HG02981 (cell line): ENCODE measurements around the gene S100P.
"Not testable (repeated sequence)": the region's sequence is repeated elsewhere in the genome, so short reads cannot be mapped to it uniquely, and the experiment has no call there.

ENCODE experiments used
- ATAC-seq: cut with Tn5 transposase; IDR thresholded peaks from one replicate; pipeline ENCODE4 v1.9.1; 2021; ENCODE audit warnings: mild to moderate bottlenecking, moderate library complexity; ENCODE audit not compliant: unreplicated experiment

Gene S100P

DNA sequence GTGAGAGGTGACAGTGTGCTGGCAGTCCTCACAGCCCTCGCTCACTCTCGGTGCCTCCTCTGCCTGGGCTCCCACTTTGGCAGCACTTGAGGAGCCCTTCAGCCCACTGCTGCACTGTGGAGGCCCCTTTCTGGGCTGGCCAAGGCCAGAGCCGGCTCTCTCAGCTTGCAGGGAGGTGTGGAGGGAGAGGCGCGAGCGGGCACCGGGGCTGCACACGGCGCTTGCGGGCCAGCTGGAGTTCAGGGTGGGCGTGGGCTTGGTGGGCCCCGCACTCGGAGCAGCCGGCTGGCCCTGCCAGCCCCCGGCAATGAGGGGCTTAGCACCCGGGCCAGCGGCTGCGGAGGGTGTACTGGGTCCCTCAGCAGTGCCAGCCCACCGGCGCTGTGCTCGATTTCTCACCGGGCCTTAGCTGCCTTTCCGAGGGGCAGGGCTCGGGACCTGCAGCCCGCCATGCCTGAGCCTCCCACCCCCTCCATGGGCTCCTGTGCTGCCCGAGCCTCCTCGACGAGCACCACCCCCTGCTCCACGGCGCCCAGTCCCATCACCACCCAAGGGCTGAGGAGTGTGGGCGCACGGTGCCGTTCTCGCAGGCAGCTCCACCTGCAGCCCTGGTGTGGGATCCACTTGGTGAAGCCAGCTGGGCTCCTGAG is 21.0 kb upstream of the S100P start:
- not testable (repeated sequence) for ATAC-seq

DNA sequence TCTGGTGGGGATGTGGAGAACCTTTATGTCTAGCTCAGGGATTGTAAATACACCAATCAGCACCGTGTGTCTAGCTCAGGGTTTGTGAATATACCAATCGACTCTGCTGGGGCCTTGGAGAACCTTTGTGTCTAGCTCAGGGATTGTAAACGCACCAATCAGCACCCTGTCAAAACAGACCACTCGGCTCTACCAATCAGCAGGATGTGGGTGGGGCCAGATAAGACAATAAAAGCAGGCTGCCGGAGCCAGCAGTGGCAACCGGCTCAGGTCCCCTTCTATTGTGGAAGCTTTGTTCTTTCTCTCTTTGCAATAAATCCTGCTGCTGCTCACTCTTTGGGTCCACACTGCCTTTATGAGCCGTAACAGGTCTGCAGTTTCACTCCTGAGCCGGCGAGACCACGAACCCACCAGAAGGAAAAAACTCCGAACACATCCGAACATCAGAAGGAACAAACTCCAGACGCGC is 20.5 kb upstream of the S100P start:
- not testable (repeated sequence) for ATAC-seq

DNA sequence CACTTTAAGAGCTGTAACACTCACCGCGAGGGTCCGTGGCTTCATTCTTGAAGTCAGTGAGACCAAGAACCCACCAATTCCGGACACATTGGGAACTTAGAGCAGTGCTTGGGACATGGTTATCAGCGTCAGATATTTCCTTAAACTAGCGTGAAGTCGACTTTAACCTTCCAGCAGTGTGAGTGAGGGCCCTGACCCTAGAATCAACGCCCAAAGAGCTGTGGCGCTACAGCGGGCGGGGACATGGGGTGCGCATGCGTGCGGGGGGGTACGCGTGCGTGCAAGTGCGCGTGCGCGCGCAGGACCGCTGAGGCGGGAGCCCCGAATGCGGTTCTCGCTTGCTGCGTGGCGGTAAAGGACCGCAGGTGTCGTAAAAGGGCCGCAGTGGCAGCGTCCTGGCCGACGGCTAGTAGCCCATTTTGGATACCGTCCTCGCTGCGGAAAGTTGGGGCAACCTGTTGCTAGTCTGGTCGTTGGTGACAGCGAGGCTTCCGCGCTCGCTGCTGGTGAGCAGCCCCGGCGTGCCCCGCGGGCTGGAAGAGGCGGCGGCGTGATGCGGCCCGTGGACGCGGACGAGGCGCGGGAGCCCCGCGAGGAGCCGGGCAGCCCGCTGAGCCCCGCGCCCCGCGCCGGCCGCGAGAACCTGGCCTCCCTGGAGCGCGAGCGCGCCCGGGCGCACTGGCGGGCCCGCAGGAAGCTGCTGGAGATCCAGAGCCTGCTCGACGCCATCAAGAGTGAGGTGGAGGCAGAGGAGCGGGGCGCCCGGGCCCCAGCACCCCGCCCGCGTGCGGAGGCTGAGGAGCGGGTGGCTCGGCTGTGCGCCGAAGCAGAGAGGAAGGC is 19.8 kb upstream of the S100P start:
- ATAC-seq, result peak; percentile 74

DNA sequence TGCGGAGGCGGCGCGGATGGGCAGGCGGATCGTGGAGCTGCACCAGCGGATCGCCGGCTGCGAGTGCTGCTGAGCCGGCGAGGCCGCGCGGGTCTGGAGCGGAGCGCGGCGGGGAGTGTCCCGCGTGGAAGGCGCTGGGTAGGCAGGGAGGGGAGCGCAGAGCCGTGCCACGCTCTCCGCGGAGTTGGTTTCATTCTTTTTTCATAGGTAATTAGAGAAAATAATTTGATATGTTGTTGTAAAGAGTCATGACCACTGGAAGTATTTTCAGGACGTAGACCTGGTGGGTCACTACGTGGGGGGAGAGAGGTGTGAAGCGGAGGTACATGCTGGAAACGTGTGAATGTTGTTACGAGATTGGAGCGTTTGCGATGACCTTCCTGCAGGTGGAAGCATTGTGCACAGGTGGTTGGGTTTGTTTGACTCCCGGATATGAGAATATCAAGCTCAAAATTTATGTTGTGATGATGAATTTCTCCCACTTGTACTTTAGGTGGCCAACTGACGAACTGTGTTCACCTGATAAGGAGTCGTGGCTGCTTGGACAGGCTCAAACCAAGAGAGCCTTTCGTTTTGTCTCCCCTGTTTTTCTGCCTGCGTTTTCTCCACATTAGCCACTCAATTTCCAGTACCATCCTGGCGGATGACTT is 19.1 kb upstream of the S100P start:
- ATAC-seq, result peak; percentile 35

DNA sequence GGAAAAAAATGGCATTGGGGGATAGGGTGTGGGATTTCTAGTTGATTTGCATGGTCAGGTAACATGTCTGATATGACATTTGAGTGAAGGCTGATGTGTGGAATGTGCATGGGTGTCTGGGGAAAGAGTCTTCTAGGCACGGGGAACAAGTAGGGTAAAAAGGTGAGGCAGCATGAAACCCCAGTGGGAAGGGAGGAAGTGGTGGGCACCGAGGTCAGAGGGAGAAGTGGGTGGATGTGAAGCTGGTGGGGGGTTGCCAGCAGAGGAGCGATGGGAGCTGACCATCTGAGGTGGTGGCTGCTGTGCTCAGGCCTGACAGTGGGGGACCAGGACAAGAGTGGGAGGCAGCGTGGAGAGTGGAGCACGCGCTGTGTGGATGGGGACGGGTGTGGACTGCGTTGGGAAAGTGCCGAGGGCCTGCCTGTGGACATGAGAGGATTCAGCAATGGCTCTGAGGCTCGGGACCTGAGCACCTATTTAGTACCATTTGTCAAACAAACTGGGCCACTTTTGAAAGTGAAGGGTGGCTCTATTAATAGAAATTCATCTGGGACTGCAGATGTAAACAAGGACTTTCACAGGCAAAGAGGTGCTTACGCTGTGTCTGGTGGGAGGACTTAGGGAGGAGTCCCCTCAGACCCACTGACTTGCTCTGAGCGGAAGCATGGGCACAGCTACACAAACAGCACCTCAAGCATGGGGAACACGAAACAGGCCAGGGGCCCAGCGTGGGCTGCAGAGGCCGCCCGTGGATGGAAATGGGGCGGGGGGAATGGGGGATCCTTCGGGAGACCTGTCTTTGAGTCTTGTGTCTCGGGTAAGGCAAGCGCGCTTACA is 16.7 kb upstream of the S100P start:
- ATAC-seq, result no peak

DNA sequence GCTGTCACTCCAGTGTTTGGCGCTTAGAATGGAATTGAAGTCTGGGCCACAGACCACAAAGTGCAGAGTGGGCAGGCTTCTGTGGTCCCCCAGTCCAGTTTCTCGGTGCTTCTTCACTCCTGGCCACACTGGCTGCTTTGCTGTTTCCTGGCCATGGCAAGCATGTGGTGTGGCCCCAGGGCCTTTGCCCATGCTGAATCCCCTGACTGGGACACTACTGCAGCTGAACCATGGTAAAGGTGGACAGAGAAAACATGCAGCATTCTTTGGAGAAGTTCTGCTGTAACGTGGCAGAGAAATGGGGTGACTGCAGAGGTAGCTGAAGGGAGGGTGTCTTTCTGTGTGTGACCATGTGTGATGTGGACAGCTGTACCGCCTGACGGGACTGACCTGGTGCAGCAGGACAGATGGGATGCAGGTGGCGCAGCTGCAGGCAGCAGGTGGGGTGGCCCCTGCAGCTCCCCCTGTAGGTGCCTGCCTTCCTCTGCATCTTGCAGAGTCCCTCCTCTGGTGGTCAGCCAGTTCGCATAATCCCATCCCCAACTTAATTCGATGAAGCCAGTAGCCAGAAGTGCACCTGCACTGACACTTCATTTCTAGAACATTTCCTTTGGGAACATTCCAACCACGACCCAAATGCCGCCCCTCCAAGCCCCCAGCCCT is 13.2 kb upstream of the S100P start:
- no peak for ATAC-seq

DNA sequence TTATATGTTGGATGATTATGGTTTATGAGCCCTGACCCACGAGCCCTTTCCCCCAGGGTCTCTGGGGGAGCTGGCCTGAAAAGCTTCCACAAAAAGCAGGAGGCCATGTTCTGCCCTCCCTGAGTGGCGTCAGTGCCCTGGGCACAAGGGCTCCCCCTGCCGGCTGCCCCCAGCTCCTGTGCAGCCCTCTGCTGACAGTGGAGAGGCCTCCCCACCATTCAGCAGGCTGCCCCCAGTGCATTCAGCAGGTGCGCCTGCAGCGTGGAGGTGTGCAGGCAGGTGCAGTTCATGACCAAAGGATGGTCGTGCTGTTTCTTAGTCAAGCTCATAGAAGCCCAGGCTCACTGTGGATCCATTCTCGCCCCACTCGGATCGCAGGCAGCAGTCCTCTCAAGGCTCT is 12.5 kb upstream of the S100P start:
- ATAC-seq, result no peak

DNA sequence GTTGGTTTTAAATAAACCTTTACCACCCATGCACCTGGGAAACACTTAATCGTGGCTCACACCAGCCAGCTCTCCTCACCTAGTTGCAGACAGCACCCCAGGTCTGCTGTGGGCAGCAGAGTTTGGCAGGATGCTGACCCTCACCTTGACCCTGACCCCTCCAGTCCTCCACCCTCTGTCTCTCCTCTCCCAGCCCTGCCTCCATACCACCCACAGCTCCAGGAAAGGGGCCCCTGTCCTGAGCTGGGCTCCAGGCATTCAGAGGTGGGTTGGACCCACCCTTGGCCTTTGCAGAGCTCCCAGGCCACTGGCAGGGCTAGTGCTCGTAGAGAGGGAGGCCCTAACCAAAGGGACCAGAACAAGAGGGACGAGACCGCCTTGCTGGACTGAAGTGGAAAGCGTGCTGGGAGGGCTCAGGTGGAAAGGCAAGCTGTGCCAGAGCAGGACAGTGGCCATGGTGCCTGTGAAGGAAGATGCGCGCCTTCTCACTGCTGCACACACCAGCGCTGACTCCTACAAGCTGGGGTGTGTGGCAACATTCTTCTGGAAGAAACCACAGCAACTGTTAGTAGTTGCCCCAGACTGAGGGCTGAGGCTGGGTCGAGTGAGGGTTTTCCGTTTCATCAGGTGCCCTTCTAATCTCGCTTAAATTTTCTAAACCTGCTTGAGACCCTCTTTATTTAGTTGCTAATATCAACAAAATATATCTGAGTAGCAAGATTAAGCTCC is 10.7 kb upstream of the S100P start:
- ATAC-seq, result no peak

DNA sequence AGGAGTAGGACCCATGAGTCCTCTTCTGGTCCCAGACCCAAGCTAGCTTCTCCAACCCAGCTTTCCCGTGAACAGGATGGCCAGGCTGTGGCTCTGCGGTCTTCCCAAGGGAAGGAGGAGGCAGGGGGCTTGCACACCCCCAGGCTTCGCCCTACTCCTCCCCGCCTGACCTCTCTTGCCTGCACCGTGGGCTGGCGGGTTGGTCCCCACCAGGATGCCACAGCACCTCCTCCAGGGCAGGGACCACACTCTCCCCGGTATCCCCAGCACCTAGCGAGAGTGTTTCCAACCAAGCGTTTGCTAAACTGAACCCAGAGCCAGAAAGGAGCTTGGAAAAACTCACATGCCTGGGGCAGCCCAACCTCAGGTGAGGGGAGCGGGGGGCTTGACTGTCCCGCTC is 9.0 kb upstream of the S100P start:
- no peak for ATAC-seq

DNA sequence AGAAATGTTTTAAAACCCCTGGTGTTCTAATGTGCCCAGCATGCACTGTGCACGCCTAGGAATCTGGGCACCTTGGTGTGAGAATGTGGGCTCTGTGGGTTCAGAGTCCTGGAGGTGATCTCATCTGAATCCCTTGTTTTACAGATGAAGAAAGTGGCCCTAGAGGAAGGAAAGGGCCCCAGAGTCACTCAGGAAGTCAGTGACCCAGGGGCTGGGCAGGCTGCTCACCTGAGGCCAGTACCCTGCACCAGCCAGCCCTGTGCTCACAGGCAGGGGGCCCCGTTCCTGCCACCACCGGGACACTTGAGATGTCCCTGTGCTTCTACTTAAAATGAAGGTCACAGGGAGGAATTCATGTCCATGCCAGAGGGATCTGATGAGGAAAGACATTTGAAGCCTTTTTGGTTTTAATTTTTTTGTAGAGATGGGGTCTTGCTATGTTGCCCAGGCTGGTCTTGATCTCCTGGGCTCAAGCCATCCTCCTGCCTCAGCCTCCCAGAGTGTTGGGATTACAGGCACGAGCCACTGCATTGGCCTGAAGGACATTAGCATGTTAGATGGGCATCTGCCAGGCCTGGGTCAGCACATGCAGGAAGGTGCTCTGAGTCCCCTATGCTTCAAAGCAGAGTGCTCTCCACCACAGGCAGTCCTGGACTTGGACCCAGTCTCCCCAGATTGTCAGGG is 7.4 kb upstream of the S100P start:
- no peak for ATAC-seq

DNA sequence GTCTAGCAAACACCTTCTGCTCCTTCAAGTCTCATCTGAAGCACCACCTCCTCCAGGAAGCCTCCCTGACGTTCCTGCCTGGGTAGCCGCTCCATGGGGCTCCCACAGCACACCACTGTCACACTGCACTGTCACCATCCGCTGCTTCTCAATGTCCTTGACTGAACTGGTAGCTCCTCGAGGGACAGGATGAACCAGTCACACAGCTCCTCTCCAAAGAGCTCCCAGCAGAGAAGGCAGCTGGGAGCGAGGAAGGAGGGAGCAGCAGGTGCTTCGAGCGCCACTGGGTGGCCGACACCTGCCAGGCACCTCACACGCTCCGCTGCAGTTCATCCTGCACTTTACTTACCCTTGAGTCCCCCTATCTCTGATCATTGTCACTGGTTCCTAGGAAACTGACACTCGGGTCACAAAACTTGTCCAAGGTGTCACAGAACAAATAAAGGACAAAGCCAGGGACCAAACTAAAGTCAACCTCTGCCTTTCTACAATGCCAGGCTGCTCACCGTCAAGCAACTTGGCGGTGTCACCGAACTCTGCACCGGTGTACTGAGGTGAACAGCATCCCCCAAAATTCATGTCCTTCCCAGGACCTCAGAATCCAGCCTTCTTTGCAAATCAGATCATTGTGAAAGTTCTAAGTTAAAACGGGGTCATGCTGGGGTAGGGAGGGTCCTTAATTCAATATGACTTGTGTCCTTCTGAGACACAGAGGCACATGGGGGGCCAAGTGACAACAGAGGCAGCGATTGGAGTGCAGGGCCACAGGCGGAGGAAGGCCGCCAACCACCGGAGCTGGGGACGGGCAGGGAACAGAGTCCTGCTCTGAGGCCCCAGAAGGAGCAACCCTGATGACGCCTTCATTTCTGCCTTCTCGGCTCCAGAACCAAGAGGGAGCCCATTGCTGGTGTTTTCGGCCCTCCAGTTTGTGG is 5.5 kb upstream of the S100P start:
- ATAC-seq, result no peak

DNA sequence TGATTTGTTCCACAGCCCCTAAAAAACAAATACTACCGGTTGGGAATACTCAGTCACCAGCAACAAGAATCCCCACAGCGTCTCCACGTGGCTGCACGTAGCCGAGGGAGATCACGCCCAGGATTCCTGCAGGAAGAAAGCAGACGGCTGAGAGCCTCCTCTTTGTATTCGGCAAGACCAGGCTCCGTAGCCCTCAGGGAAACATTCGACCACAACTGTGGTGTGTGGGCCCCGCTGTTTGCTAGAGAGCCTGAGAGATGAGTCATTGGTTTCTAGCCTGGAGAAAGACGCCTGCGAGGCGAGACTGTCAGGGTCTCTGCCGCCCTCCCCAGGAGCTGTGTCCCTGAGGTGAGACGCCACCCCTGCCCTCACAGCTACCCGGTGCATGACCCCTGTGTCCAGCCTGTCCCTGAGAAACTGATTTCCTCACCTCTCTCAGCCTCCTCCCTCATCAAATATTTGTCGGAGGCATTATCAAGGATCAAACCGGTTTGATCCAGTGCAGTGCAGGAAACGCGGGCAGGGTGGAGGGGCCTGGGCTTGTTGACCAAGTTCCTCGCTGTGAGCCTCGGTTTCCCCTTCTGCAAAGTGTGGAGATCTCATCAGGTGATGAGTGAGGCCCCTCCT is 4.7 kb upstream of the S100P start:
- peak; percentile 87 for ATAC-seq

DNA sequence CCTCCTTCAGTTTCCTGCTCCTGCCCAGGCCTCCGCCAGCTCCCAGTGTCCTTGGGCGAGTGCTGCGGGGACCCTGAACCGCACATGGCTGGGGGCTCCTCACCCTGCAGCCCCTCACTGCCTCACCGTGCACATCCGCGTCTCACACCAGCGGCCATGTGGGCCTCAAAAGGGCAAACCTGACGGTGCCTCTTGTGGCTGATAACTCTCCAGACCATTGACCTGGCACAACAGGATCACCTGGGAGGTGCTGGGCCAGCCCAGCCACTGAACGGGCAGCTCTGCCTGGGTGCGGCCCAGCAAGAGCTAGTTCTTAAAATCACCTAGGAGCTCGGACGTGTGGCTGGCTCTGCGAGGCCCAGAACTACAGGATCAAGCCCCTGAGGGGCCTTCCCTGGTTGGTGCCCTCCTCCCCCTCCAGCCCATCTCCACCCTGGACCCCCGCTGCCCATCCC is 4.1 kb upstream of the S100P start:
- ATAC-seq, result no peak

DNA sequence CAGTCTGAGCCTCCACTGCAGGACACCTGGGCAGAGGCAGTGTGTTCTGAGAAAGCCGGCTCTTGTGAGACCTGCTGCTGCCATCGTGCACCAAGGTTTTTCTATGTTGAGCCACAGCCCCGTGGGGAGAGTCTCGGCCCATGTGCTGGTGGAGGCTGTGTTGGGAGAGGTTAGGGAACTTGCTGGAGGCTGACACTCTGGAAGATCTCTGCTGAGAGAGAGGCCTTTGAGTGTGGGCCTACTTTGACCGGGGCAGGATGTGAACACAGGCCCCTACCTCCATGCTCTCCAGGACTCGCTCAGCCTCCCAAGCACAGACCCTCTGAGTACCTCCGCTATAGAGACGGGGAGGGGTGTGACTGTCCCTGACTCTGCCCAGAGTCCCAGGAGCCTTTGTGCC is 1.3 kb upstream of the S100P start:
- no peak for ATAC-seq

DNA sequence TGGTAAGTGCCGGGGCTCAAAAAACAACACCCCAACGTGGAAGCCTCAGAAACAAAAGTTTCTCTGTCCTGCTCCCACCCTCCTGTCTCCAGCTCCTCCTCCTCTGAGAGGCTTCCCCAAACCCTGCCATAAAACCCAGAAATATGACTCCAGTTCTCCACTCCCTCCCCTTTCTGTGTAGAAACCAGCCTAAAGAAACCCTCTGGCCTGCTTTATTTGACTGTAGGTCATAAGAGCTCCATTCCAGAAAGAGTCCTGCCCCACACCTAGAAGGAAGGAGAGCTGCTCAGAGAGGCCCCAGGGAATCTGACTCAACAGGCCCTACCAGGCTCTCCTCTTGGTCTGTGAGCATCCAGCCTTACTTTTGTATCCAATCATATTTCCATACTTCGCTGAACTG is 872 bp upstream of the S100P start:
- no peak for ATAC-seq

DNA sequence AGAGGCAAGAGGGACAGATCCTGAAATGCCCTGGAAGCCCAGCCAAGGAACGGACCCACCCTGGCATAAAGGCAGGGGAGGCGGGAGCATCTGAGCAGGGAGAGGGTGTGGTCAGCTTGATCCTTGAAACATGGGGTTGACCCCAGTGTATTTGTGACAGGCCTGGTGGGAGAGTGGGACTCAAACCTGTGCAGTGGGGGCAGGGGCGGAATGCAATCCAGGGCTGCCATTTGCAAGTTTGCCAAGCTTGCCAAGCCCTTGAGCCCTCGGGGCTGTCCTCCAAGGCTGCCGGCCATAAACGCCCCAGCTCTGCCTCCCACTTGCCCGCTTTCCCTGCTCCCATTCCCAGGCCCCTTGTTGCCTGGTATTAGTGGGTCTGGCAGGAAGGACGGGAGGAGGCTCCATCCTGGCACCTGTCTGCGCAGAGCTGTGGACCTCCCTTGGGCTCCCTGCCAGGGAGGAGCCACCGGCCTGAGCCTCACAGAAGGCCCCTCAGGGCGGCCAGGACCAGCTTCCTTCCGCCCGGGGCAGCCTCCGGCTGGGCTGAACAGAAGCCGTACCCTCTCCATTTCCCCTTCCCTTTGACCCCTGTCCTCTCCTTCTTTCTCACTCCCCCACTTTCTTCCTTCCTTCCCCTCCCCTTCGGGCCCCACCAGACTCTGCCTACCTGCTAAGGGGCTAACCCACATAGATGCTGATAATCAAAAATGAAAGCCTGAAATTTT is 661 bp downstream of the S100P start:
- ATAC-seq, result no peak
